Activated gamma-delta T cell (primary cell): Measurements from ENCODE around the gene IZUMO2.

Experiments used
- DNase-seq: peaks from one replicate; lab custom pipeline; 2025; lab: John Stamatoyannopoulos, UW
- total RNA-seq, 2 donors: gene quantifications; one replicate each; lab custom pipeline; 2026; lab: John Stamatoyannopoulos, UW

IZUMO2 gene
- total RNA-seq: 0 reads per million in 2 donors

DNA sequence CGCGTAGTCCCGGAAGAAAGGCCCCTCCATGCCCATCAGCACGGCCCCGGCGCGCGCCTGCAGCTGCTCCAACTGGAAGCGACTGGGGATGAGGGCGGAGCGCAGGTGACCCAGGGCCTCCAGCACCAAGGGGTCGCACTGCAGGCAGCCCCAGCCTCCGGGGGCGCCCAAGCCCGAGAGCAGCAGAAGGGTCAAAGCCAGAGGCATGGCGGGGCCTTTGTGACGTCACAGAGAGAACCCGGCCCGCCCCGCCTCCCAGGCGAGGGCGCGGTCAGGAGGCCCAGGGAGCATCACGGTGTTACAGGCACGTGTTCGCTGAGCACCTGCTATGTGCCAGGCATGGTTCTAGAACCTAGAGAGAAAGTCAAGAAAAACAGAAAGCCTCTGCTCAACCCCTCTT is at the start of gene IZUMO2:
Gene IZUMO2 (minus strand): TSS at position 294 of the 400 bp plus-strand sequence. CDS start 87 bp downstream, at position 207.
- no peak for DNase-seq

- no peak for DNase-seq
Observed at GRCh38 chr19:50210425-50210824, 47.3 kb upstream of the IZUMO2 start.

GRCh38 chr19:50209131-50209530 is 46.0 kb upstream of the IZUMO2 start:
- no peak for DNase-seq

- DNase-seq: no peak
Observed at GRCh38 chr19:50207730-50208129, 44.6 kb upstream of the IZUMO2 start.

- DNase-seq: no peak
Observed at GRCh38 chr19:50206191-50206590, 43.1 kb upstream of the IZUMO2 start.

DNA sequence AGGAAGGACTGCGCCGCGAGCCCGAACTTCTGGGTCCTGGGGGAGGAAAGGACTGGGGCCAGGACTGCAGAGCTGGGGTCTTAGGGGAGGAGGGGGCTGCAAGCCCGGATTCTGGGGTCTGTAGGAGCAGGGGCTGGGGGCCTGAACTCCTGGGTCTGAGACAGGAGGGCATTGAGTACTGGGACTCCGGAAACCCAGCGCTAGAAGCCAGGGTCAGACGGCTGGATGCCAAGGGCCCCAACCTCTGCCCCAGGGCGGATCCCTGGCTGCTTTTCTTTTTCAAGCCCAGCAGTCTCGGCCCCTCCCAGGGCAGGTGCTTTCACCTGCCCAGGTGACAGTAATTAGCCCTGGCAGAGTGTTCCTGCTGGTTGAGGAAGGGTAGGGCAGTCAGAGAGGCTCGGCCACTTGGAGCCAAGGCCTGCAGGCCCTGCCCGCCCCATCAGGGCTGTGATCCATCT is 42.6 kb upstream of the IZUMO2 start:
- no peak for DNase-seq

- no peak for DNase-seq
Observed at GRCh38 chr19:50204811-50205675, 42.0 kb upstream of the IZUMO2 start.

DNA sequence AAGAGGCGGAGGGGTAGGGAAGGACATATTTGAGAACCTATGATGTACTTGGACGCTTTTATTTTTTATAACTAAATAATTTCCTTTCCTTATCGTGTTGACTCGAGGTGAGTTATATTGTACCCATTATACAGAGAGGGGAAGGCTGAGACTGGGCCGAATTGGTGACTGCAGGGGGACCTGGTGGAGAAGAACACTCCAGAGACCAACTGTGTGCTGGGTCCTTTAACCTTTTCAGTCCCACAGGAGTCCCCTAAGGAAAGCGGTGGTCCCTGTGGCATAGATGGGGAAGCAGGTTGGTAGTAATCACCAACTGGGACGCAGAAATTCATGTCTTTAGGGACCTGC is 41.0 kb upstream of the IZUMO2 start:
- no peak for DNase-seq

GRCh38 chr19:50203281-50204080 is 40.4 kb upstream of the IZUMO2 start, which contains the start of gene MYH14:
Gene MYH14 (plus strand): TSS chr19:50203622. CDS start chr19:50210366, 6,744 bp downstream.
- DNase-seq: no peak

DNA sequence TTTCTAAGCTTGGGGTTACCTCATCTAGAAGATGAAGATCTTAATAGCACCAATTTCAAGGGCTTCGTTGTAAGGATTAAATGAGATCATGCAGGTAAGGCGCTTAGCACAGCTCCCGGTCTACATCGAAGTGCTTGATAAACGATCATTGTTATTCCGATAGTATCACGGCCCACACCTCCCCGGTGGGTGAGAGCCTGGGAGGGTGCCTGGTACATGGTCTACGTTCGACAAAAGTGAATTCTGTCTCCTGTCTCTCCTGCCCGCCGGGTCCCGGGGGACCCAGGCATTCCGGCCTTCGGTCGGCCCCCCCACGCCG is 39.8 kb upstream of the IZUMO2 start:
- DNase-seq: no peak

- no peak for DNase-seq
Observed at GRCh38 chr19:50202386-50202785, 39.3 kb upstream of the IZUMO2 start.

DNA sequence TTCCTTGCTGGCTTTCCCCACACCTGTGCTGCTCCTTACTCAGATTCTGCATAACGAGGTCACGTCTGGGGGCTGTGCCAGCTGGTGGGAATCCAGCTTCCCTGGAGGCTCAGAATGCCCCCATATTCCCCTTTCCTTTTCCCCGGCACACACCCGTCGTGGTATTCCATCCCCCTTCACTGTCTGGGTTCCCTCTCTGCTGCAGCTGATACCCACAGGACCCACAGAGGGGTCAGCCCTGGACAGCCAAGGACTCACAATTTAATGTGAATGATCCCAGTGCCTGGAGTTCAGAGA is 36.1 kb upstream of the IZUMO2 start:
- no peak for DNase-seq

GRCh38 chr19:50198431-50199258 is 35.6 kb upstream of the IZUMO2 start:
- DNase-seq: no peak

DNA sequence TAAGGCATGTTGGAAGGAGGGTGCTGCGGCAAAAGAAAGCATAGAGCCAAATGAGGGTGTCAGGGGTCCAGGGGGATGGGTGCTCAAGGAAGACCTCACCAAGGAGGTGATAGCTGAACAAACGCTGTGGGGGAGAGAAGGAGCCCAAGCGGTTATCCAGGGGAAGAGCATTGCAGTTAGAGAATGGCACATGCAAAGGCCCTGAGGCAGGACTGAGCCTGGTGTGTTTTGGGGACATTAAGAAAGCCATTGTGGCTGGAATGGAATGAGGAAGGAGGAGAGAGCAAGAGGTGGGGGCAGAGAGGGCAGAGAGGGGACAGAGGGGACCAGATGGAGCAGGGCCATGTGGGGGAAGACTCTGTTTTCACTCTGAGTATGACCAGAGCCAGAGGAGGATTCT is 34.3 kb upstream of the IZUMO2 start:
- DNase-seq: no peak

DNA sequence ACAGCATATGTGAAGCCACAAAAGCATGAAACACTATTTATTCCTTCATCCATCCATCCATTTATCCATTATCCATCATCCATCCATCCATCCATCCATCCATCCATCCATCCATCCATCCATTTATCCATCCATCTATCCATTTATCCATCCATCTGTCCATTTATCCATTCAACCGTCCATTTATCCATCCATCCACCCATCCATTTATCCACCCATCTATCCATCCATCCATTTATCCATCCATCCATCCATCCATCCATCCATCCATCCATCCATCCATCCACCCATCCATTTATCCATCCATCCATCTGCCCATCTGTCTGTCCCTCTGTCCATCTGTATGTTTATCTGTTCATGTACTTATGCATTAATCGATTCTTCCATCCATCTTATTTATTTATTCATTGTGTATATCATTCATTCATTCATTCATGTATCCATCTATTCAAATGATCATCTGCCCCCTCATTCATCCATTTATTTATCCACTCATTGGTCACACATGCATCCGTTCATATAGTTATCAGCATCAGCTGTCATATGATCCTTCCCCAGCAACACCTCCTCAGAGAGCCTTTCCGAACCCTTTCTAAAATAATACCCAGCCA is 33.3 kb upstream of the IZUMO2 start:
- DNase-seq: no peak

GRCh38 chr19:50195224-50195623 is 32.1 kb upstream of the IZUMO2 start:
- no peak for DNase-seq

DNA sequence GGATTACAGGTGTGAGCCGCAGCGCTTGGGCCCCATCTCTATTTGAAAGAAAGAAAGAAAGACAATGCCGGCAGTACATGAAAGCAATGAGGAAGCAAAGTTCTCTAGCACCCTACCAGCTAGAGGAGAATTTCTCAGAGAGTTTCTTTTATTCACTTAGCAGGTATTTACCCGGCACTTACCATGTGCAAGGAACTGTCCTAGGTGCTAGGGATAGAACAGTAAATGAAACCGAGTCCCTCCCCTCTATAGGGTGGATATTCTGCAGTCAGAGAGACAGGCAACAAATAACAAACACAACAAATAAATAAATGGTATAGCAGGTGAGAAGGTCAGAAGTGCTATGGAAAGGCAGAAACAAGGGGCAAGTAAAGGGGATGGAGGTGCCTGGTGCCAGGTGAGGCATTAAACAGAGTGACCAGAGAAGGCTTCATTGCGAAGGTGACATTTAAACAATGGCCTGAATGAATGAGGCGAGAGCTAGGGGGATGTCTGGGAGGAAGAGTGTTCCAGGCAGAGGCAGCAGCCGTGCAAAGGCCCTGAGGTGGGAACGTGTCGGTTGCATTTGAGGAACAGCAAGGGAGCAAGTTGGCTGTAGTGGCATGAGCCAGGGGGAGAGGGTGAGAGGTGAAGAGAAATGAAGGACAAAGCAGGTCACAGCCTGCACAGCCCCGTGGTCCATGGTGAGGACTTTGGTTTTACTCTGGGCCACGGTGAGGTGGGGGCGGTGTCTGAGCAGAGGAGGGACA is 29.6 kb upstream of the IZUMO2 start:
- no peak for DNase-seq

GRCh38 chr19:50191216-50191615 is 28.1 kb upstream of the IZUMO2 start:
- DNase-seq: no peak

GRCh38 chr19:50190439-50190891 is 27.4 kb upstream of the IZUMO2 start:
- DNase-seq: no peak

DNA sequence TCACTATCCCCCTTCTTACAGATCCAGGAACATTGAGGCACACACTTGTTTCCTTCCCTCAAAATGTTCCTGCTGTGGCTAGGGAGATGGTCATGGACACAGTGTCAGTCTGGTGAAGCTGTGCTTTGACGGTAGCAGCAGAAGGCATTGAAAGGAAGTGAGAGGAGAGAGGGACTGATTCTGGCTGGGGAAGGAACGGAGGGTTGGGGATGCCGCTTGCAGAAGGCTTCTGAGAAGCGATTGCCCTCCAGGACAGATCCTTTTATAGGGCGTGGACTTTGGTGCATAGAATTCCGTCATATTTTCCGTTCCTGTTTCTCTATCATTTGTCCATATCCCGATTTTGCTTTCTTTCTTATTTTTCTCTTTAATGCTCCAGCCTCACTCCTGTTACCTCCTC is 26.2 kb upstream of the IZUMO2 start:
- DNase-seq: no peak

DNA sequence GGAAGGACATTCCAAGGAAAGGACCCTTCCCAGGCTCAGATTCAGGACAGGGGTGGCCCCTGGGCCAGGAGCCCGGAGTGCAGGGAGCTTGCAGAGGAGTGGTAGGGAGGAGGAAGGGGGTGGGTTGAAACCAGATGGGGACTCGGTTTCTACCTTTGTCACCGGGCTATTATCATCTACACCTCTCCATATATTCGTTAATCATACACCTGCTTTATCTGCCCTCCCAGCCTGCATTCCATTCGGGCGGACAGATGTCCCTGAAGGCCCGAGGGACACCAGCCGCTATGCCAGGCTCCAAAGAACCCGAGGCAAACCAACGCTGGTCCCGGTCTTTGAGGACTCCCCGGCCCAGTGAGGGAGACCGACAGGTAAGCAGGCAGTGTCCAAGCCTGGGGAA is 24.9 kb upstream of the IZUMO2 start:
- DNase-seq: no peak
